ENCODE data around the gene EXD3. TPM values are rescaled to one million over a fixed set of nuclear protein-coding genes. Genes with fewer than 3 reads are reported as not detected.

Gene EXD3
- total and polyA plus RNA-seq, 2 donors, result 3.4 to 16.8 TPM

DNA sequence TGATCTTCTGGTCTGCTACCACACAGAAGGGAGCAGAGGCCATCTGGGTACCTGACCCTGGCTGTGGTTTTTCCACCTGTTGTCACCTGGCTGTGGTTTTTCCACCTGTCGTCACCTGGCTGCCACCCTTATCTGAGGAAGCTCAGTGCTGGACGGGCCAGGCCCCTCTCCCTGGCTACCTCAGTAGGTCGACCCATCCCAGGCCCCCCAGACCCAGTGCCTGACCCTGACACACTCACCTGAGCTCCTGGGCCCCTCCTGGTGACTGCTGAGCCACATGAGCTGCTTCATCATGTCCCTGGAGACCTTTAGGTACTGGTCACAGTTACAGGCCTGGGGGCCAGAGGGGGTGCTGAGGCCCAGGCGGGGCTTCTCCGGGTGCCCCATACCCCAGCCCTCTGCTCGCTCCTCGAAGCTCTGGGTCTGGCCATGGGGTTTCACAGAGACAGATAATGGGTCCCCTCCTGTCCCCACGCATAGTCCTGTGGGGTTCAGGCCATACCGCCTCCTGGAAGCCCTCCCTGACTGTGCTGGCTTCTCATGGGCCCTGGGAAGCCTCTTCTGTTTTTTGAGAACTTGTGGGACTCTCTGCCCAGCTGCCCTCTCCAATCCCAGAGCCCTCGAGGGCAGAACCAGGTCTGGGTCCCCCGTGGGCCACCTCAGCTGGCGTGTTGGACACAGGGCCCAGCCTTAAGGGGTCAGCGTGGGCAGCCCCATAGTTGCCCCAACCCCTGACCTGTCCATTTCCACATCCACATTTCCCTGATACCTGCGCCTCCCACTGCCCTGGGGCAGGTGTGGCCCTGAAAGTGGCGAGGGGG lies 113.4 kb downstream of the EXD3 start:
- H3K4me1 ChIP-seq (ENCODE audit: control insufficient read depth in 2 of 2, insufficient read depth in 2 of 2, low read length in 2 of 2), result peaks cover 0 to 71% of the 10 kb centered on the region in 2 donors
- WGBS, result 92% methylated on average over 15 of the region's 15 CpGs

DNA sequence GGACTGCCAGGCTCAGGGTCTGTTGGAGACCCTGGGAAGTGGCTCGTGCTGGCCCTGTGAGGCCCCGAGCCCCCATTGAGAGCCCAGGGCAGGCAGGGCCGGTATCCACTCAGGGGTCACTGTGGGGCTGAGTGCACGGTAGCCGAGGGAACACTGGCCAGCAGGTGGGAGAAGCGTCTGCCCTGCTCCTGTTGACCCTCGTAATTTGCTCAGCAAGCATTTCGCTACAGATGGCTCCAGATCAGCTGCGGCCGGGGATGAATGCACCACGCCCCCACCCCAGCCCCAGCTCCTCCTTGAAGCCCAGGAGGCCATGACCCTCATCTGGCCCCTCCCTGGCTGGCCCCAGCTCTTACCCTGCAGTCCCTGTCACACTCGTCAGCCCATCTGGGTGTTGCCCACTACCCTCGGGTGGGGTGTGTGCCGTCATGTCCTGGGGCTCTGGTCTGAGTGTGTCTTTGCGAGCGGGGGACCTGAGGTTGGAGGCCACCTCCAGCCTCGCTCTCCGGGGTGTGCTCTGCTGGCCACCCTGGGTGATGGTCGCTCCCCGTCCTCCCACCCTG lies 114.8 kb downstream of the EXD3 start:
- H3K4me1 ChIP-seq (ENCODE audit: control insufficient read depth in 2 of 2, insufficient read depth in 2 of 2, low read length in 2 of 2), result peaks cover 0 to 72% of the 10 kb centered on the region in 2 donors
- no peak for DNase-seq (ENCODE audit: low read depth in 6 of 9, low spot score in 9 of 9)
- H3K27me3 ChIP-seq (ENCODE audit: control insufficient read depth in 2 of 2, insufficient read depth in 1 of 2, low read length in 1 of 2), result peaks cover 34 to 57% of the 10 kb centered on the region in 2 donors
- H3K36me3 ChIP-seq (ENCODE audit: control insufficient read depth in 2 of 2, insufficient read depth in 2 of 2, low read length in 1 of 2), result no peaks in the 10 kb centered on the region
- H3K27ac ChIP-seq (ENCODE audit: low read depth in 1 of 2, low read length in 1 of 2), result no peak overlapping the region
- H3K9me3 ChIP-seq (ENCODE audit: control insufficient read depth in 2 of 2, insufficient read depth in 1 of 2, low read length in 1 of 2), result no peaks in the 10 kb centered on the region
- H3K4me3 ChIP-seq (ENCODE audit: low read length in 2 of 2), result no peak overlapping the region
- WGBS, result 93% methylated on average over 20 of the region's 20 CpGs

More for the DNA sequence above, 113.4 kb downstream of the EXD3 start:
- Histone ChIP-seq H3K9me3 (ENCODE audit: control insufficient read depth in 2 of 2, insufficient read depth in 1 of 2, low read length in 1 of 2) (no peaks in the 10 kb centered on the region), H3K27me3 (ENCODE audit: control insufficient read depth in 2 of 2, insufficient read depth in 1 of 2, low read length in 1 of 2) (peaks cover 19 to 43% of the 10 kb centered on the region in 2 donors), H3K27ac (ENCODE audit: low read depth in 1 of 2, low read length in 1 of 2) (no peak overlapping the region), H3K36me3 (ENCODE audit: control insufficient read depth in 2 of 2, insufficient read depth in 2 of 2, low read length in 1 of 2) (no peaks in the 10 kb centered on the region), H3K4me3 (ENCODE audit: low read length in 2 of 2) (no peak overlapping the region)
- no peak for DNase-seq (ENCODE audit: low read depth in 6 of 9, low spot score in 9 of 9)

GRCh38 chr9:137307255-137308056 lies 115.5 kb downstream of the EXD3 start:
- Histone ChIP-seq H3K4me1 (ENCODE audit: control insufficient read depth in 2 of 2, insufficient read depth in 2 of 2, low read length in 2 of 2) (peaks cover 0 to 74% of the 10 kb centered on the region in 2 donors), H3K4me3 (ENCODE audit: low read length in 2 of 2) (no peak overlapping the region), H3K9me3 (ENCODE audit: control insufficient read depth in 2 of 2, insufficient read depth in 1 of 2, low read length in 1 of 2) (no peaks in the 10 kb centered on the region), H3K27ac (ENCODE audit: low read depth in 1 of 2, low read length in 1 of 2) (no peak overlapping the region), H3K36me3 (ENCODE audit: control insufficient read depth in 2 of 2, insufficient read depth in 2 of 2, low read length in 1 of 2) (no peaks in the 10 kb centered on the region), H3K27me3 (ENCODE audit: control insufficient read depth in 2 of 2, insufficient read depth in 1 of 2, low read length in 1 of 2) (peaks cover 41 to 63% of the 10 kb centered on the region in 2 donors)
- no peak for DNase-seq (ENCODE audit: low read depth in 6 of 9, low spot score in 9 of 9)
- WGBS, result 46% methylated on average over 30 of the region's 30 CpGs

DNA sequence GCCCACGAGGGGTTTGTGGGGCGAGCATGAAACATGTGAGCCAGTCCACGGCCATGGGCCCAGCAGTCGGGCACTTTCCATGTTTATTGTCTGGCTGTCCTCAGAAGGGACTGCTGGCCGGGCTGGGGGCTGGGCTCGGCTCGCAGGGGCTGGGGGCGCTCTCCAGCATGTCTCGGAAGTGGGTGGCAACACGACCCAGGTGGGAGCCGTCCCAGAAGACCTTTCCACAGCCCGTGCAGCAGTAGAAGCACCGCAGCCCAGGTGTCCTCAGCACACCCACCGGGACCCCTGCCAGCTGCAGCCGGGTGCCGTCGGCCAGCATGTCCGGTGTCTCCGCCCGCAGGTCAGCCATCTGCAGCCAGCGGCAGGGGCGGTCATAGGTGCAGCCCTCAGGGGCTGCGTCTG lies 116.1 kb downstream of the EXD3 start:
- peaks cover 44 to 65% of the 10 kb centered on the region in 2 donors for H3K27me3 ChIP-seq (ENCODE audit: control insufficient read depth in 2 of 2, insufficient read depth in 1 of 2, low read length in 1 of 2)
- H3K27ac ChIP-seq (ENCODE audit: low read depth in 1 of 2, low read length in 1 of 2), result peak overlapping the region in 1 of 2 donors; percentile 54
- WGBS, result 55% methylated on average over 23 of the region's 23 CpGs
- no peak overlapping the region for H3K4me3 ChIP-seq (ENCODE audit: low read length in 2 of 2)
- DNase-seq (ENCODE audit: low read depth in 6 of 9, low spot score in 9 of 9), result no peak
- no peaks in the 10 kb centered on the region for H3K9me3 ChIP-seq (ENCODE audit: control insufficient read depth in 2 of 2, insufficient read depth in 1 of 2, low read length in 1 of 2)
- H3K4me1 ChIP-seq (ENCODE audit: control insufficient read depth in 2 of 2, insufficient read depth in 2 of 2, low read length in 2 of 2), result peaks cover 0 to 70% of the 10 kb centered on the region in 2 donors
- H3K36me3 ChIP-seq (ENCODE audit: control insufficient read depth in 2 of 2, insufficient read depth in 2 of 2, low read length in 1 of 2), result no peaks in the 10 kb centered on the region

DNA sequence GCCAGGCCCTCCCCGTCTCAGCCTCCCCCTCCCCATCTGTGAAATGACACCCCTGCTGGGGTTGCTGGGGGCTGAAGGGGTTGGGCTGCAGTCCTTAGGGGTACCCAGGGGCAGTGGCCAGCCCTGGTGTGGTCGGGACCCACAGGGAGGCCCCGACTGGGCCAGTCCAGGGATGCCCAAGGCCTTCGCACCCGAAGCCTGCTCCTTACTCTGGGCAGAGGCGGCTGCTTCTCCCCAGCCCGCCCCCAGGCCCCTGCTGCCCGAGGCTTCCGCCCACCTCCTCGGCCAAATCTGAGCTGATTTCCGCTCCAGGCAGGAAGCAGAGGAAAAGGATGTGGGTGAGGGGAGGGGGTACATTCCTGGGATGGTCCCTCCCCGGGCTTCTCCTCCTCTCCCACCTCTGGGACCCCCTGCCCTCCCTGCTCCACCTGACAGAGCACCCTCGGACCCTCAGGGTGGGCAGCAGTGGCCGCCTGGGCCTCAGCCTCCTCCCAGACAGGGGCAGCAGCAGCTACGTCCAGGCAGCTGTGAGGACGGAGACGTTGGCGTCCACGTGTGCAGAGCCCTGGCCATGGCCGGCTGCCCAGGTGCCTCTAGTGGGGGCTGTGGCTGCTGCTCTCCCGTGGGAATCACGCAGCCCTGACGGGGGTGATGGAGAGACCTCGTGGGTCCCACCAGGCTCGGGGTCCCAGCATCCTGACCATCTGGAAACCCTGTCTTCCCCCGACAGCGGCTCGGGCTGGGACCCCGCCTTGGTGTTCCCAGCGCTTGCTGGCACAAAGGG lies 116.7 kb downstream of the EXD3 start:
- no peak for DNase-seq (ENCODE audit: low read depth in 6 of 9, low spot score in 9 of 9)
- Histone ChIP-seq H3K4me3 (ENCODE audit: low read length in 2 of 2) (no peak overlapping the region), H3K4me1 (ENCODE audit: control insufficient read depth in 2 of 2, insufficient read depth in 2 of 2, low read length in 2 of 2) (peaks cover 3 to 67% of the 10 kb centered on the region in 2 donors), H3K27me3 (ENCODE audit: control insufficient read depth in 2 of 2, insufficient read depth in 1 of 2, low read length in 1 of 2) (peaks cover 49 to 70% of the 10 kb centered on the region in 2 donors), H3K36me3 (ENCODE audit: control insufficient read depth in 2 of 2, insufficient read depth in 2 of 2, low read length in 1 of 2) (no peaks in the 10 kb centered on the region), H3K9me3 (ENCODE audit: control insufficient read depth in 2 of 2, insufficient read depth in 1 of 2, low read length in 1 of 2) (no peaks in the 10 kb centered on the region), H3K27ac (ENCODE audit: low read depth in 1 of 2, low read length in 1 of 2) (peak overlapping the region; percentile 72 to 77)
- 46% methylated on average over 30 of the region's 30 CpGs for WGBS

GRCh38 chr9:137305798-137306065 lies 117.2 kb downstream of the EXD3 start:
- Histone ChIP-seq H3K4me3 (ENCODE audit: low read length in 2 of 2) (no peak overlapping the region), H3K27me3 (ENCODE audit: control insufficient read depth in 2 of 2, insufficient read depth in 1 of 2, low read length in 1 of 2) (peaks cover 55 to 75% of the 10 kb centered on the region in 2 donors), H3K36me3 (ENCODE audit: control insufficient read depth in 2 of 2, insufficient read depth in 2 of 2, low read length in 1 of 2) (no peaks in the 10 kb centered on the region), H3K27ac (ENCODE audit: low read depth in 1 of 2, low read length in 1 of 2) (peak overlapping the region; percentile 72 to 77), H3K9me3 (ENCODE audit: control insufficient read depth in 2 of 2, insufficient read depth in 1 of 2, low read length in 1 of 2) (no peaks in the 10 kb centered on the region), H3K4me1 (ENCODE audit: control insufficient read depth in 2 of 2, insufficient read depth in 2 of 2, low read length in 2 of 2) (peaks cover 8 to 62% of the 10 kb centered on the region in 2 donors)
- no peak for DNase-seq (ENCODE audit: low read depth in 6 of 9, low spot score in 9 of 9)
- WGBS, result 41% methylated on average over 8 of the region's 8 CpGs

GRCh38 chr9:137305060-137305797 lies 117.7 kb downstream of the EXD3 start:
- Histone ChIP-seq H3K27me3 (ENCODE audit: control insufficient read depth in 2 of 2, insufficient read depth in 1 of 2, low read length in 1 of 2) (peaks cover 59 to 80% of the 10 kb centered on the region in 2 donors), H3K4me1 (ENCODE audit: control insufficient read depth in 2 of 2, insufficient read depth in 2 of 2, low read length in 2 of 2) (peaks cover 8 to 59% of the 10 kb centered on the region in 2 donors), H3K36me3 (ENCODE audit: control insufficient read depth in 2 of 2, insufficient read depth in 2 of 2, low read length in 1 of 2) (no peaks in the 10 kb centered on the region), H3K27ac (ENCODE audit: low read depth in 1 of 2, low read length in 1 of 2) (peak overlapping the region; percentile 72 to 77), H3K4me3 (ENCODE audit: low read length in 2 of 2) (no peak overlapping the region), H3K9me3 (ENCODE audit: control insufficient read depth in 2 of 2, insufficient read depth in 1 of 2, low read length in 1 of 2) (no peaks in the 10 kb centered on the region)
- 57% methylated on average over 36 of the region's 36 CpGs for WGBS
- DNase-seq (ENCODE audit: low read depth in 6 of 9, low spot score in 9 of 9), result peak in 1 of 9 donors; percentile 56

GRCh38 chr9:137304383-137305059 lies 118.4 kb downstream of the EXD3 start:
- Histone ChIP-seq H3K27me3 (ENCODE audit: control insufficient read depth in 2 of 2, insufficient read depth in 1 of 2, low read length in 1 of 2) (peaks cover 66 to 87% of the 10 kb centered on the region in 2 donors), H3K36me3 (ENCODE audit: control insufficient read depth in 2 of 2, insufficient read depth in 2 of 2, low read length in 1 of 2) (no peaks in the 10 kb centered on the region), H3K4me3 (ENCODE audit: low read length in 2 of 2) (no peak overlapping the region), H3K4me1 (ENCODE audit: control insufficient read depth in 2 of 2, insufficient read depth in 2 of 2, low read length in 2 of 2) (peaks cover 8 to 63% of the 10 kb centered on the region in 2 donors), H3K27ac (ENCODE audit: low read depth in 1 of 2, low read length in 1 of 2) (peak overlapping the region; percentile 32 to 36), H3K9me3 (ENCODE audit: control insufficient read depth in 2 of 2, insufficient read depth in 1 of 2, low read length in 1 of 2) (no peaks in the 10 kb centered on the region)
- no peak for DNase-seq (ENCODE audit: low read depth in 6 of 9, low spot score in 9 of 9)
- 70% methylated on average over 16 of the region's 16 CpGs for WGBS
